ENCODE data around the gene DPH6. TPM values are rescaled to one million over a fixed set of nuclear protein-coding genes. Genes with fewer than 3 reads are reported as not detected.

DPH6 gene
- total RNA-seq, 1 donor from 2014 or later: 15.0 TPM

GRCh38 chr15:35545316-35545823 is 595 bp downstream of the DPH6 start:
- DNase-seq (ENCODE audit: low spot score): no peak

GRCh38 chr15:35540885-35541284 is 5.1 kb downstream of the DPH6 start:
- DNase-seq (ENCODE audit: low spot score): no peak

- no peak for DNase-seq (ENCODE audit: low spot score)
These were observed 5.9 kb downstream of the DPH6 start for GRCh38 chr15:35540021-35540420.

- DNase-seq (ENCODE audit: low spot score): no peak
These were observed 10.5 kb downstream of the DPH6 start for GRCh38 chr15:35535365-35535916.

DNA sequence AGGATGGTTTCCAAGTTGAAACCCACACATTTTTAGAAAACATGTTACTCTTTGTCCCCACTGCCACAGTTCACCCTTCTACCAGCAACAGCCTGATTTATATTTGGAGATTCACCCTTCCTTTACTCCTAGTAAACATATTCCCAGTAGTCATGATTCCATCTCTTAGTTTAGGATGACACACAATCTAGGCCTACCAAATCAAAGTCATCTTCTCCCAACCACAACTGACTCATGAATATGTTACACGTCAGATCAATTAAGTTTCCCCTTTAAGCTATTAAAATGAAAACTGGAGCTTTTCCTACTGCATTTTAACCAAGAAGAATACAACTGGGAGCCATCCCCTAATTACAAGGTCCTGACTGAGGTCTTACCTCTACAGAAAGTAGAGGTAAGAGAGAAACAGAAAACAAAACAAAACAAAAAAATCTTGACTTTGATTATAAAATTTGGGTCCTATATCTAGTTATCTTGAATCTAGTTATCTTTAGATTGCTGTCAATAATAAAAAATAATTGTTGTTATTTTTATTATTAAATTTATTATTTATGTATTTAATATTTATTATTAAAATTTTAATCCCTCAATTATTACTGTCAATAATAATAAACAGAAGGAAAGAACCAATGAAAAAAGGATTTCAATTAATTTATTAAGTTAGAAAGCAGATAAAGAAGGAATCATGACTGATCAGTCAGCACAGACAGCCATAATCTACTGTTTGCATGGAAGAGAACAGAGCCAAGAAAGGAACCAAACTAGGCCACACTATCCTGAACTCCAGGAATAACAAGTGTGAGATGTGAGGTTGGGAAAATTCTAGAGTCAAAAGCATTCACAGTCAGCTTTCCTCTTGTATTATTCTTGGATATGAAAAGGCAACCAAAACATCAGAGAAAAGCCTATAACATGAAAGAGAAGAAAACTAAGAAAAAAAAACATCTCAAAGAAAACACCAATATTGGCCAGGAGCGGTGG is 12.5 kb downstream of the DPH6 start:
- DNase-seq (ENCODE audit: low spot score): no peak

GRCh38 chr15:35530698-35531097 is 15.3 kb downstream of the DPH6 start:
- no peak for DNase-seq (ENCODE audit: low spot score)

GRCh38 chr15:35529784-35530183 is 16.2 kb downstream of the DPH6 start:
- no peak for DNase-seq (ENCODE audit: low spot score)

DNA sequence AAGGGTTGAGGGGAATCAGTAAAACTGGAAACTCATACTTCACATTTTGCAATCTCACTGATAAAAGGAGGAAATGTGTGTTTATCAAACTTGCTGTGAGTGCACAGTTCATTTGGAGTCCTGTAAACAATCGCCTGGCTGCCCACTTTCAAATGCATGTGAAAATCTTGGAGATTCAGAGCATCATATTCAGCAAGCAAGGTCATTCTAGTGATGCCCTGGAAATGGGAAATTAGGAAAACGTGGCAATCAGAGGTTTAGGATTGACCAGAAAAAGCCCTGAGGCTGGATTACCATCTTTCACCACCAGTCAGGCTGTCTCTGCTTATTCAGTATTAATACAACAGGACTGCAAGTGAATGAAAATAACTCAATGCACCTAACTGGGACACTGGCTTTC is 23.9 kb downstream of the DPH6 start:
- DNase-seq (ENCODE audit: low spot score): no peak

DNA sequence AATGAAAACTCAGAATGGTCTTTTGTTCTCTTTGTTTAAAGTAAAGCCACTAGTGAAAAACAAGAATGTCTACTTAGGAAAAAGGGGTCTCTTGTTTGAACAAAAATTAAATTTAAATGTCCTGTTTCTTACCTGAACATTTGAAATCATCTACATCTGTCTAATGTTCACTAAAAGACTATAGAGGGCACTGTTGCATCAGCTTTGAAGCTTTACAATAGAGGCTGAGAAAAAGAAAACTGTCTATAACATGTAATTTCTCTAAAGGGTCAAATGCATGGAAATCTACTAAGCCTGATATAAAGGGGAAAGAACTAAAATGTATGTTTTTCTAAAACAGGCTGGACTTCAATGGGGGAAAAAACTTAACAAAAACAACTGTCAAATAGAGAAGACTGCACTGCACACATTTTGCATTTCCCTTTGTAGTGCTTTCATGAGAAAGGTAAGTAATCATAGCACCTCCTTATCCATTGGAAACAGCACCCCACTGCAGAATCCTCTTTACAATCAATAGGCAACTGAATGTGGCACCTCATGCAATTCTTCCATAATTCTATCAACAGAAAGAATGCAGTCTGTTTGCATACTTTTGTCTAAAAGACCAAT is 26.3 kb downstream of the DPH6 start:
- no peak for DNase-seq (ENCODE audit: low spot score)

- DNase-seq (ENCODE audit: low spot score): no peak
These were observed 26.9 kb downstream of the DPH6 start for GRCh38 chr15:35519052-35519451.

GRCh38 chr15:35514759-35515158 is 31.2 kb downstream of the DPH6 start:
- DNase-seq (ENCODE audit: low spot score): no peak

GRCh38 chr15:35507932-35508638 is 37.9 kb downstream of the DPH6 start:
- DNase-seq (ENCODE audit: low spot score): no peak

DNA sequence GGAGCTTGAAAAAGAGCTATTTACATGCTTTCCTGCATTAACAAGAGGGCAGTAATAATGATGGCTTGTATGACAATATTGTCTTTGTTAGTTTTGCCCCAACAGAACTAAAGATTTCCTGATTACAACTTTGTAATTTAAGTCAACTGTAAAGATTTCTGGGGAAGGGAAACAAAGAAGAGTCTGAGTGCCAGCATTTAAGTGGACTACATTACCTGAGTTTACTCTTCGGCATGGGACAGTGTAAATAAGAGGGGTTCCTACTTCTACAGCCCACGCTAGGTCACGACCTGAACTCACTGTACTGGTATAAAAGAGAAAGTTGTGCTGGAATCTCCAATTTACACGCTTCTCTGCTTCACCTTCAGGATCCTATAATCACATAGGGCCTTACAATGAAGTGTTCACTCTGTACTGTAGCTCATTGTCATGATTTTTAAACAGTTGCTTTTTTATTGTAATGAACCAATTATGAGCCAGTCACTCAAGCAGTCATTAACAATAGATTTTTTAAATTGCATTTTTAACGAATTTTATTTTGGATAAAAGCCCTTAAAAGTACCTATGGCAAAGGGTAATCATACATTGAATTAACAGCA is 39.6 kb downstream of the DPH6 start:
- no peak for DNase-seq (ENCODE audit: low spot score)

DNA sequence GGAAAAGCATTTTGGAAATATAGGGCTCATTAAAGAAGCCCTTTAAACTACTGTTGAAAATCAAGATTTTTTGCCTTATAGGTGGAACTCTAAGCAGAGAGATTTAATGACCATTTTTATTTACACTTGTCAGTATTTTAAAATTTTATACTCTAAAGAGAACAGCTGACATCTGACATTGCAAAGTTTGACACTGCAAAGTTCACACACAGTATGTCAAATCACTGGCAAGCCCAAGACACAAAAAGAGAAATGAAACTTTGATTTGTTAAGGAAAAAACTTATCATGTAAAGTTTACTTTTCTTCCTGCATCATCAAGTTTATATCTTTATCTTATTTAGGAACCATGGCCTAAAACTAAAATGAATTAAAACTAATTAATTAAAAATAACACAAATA is 40.2 kb downstream of the DPH6 start:
- DNase-seq (ENCODE audit: low spot score): no peak

GRCh38 chr15:35505141-35505540 is 40.8 kb downstream of the DPH6 start:
- no peak for DNase-seq (ENCODE audit: low spot score)

DNA sequence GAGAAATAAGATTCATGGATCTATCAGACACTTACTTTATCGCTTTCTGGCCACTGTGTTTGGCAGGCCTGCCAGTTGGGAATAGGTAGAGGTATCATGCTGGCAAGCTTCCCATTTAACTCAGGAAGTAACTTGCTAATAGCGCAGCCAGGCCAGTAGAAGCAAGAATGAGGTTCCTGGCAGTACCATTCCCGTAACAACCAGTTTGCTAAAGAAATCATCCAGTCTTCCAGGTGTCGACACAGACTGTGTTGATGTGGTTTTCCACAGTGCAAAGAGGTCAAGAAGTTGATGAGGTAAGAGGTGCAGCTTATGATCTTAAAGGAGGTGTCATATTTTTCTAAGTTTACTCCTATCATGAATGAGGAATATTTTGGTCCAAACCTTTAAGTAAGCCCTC is 46.2 kb downstream of the DPH6 start:
- DNase-seq (ENCODE audit: low spot score): no peak

DNA sequence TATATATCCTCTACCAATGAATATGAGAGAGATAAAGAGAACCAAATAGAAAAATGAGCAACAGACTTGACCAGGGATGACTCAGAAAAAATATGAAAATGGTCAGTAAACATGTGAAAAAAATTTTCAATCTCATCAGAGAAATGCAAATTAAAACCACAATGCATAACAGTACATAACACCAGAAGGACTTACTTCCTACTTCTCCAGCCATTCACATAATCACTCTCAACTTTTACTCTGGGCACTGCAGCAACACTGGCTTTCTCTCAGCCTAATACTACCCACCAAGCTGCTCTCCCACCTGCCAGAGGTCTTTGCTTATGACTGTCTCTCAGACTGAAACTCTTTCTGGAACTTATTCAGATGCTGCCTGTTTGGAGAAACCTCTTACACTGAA is 49.4 kb downstream of the DPH6 start:
- DNase-seq (ENCODE audit: low spot score): no peak

GRCh38 chr15:35495080-35495479 is 50.9 kb downstream of the DPH6 start:
- no peak for DNase-seq (ENCODE audit: low spot score)

GRCh38 chr15:35491999-35492398 is 54.0 kb downstream of the DPH6 start:
- DNase-seq (ENCODE audit: low spot score): no peak

DNA sequence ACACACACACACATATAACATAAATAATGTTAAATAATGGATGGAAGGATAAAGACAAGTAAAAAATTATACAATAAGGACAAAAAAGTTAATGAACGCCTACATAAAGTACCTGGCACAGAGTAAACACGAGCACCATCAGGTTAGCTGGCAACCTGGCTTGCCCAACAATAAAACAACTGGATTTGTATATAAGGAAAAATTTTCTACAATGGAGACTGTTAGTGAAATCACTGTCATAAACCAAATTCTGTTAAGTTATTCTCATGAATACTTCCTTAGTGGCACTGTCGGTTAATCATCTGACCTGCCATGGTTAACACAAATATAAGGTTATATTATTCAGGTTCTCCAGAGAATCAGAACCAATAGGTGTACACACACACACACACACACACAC is 54.8 kb downstream of the DPH6 start:
- DNase-seq (ENCODE audit: low spot score): no peak

GRCh38 chr15:35490511-35490910 is 55.5 kb downstream of the DPH6 start:
- no peak for DNase-seq (ENCODE audit: low spot score)
